Effector memory CD4-positive, alpha-beta T cell (primary cell): Measurements from ENCODE around the gene TGM6.
"Not testable (repeated sequence)": the region's sequence is repeated elsewhere in the genome, so short reads cannot be mapped to it uniquely, and the experiment has no call there.

ENCODE experiments used
- DNase-seq, 3 donors: peaks; one replicate each; pipeline ENCODE4 v3.0.0-alpha.2; 2020
- H3K27ac ChIP-seq: 2 replicates; pipeline ENCODE4 v1.7.0; 2013; ENCODE audit warnings: mild to moderate bottlenecking, low read length, moderate library complexity; ENCODE audit not compliant: insufficient read depth, poor library complexity, severe bottlenecking
- H3K27me3 ChIP-seq: replicated peaks from 2 replicates; pipeline ENCODE4 v1.7.0; 2013; ENCODE audit warnings: mild to moderate bottlenecking, low read length; ENCODE audit not compliant: insufficient read depth, control insufficient read depth, poor library complexity, severe bottlenecking
- H3K36me3 ChIP-seq: 2 replicates; pipeline ENCODE4 v1.7.0; 2013; ENCODE audit warnings: mild to moderate bottlenecking, low read length, moderate library complexity; ENCODE audit not compliant: control insufficient read depth, insufficient read depth
- H3K4me1 ChIP-seq: 2 replicates; pipeline ENCODE4 v1.7.0; 2013; ENCODE audit warnings: low read length, mild to moderate bottlenecking; ENCODE audit not compliant: control insufficient read depth, insufficient read depth, poor library complexity, severe bottlenecking
- H3K4me3 ChIP-seq: 2 replicates; pipeline ENCODE4 v1.7.0; 2013; ENCODE audit warnings: low read length, low read depth, mild to moderate bottlenecking; ENCODE audit not compliant: insufficient read depth, poor library complexity, severe bottlenecking
- H3K9me3 ChIP-seq: 2 replicates; pipeline ENCODE4 v1.7.0; 2013; ENCODE audit warnings: mild to moderate bottlenecking, low read length, moderate library complexity; ENCODE audit not compliant: control insufficient read depth

The TGM6 gene

DNA sequence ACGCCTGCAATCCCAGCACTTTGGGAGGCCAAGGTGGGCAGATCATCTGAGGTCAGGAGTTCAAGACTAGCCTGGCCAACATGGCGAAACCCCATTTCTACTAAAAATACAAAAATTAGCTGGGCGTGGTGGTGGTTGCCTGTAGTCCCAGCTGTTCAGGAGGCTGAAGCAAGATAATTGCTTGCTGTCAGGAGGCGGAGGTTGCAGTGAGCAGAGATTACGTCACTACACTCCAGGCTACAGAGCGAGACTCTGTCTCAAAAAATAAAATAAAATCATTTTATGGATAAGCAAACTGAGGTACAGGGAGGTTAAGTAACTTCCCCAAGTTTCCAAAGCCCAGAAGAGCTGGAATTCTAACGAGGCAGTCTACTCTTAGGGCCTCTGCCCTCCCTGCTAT, 26.7 kb downstream of the TGM6 start:
- not testable (repeated sequence) for H3K27me3 ChIP-seq, H3K36me3 ChIP-seq, H3K4me3 ChIP-seq, H3K27ac ChIP-seq, H3K4me1 ChIP-seq, DNase-seq, H3K9me3 ChIP-seq

DNA sequence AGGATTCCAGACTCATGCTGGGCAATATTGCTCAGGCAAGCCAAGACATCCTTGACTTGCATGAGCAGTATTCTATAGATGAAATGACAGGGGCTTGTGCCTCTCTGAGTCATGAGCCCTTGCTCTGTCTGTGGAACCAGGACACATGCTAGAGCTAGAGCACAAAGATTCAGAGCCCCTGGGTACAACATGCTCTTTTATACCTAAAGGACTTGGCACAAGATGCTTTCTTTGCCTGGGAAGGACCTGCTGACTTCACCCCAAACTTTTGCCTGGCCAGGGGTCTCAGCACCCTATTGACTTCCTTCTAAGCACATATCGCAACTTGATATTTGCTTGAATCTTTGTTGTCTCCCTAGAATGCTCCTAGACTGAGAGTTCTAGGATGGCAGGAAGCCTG, 27.4 kb downstream of the TGM6 start:
- H3K4me1 ChIP-seq: no peaks in the 10 kb centered on the region
- no peaks in the 10 kb centered on the region for H3K36me3 ChIP-seq
- DNase-seq: no peak
- H3K9me3 ChIP-seq: no peaks in the 10 kb centered on the region
- H3K27me3 ChIP-seq: no peaks in the 10 kb centered on the region
- H3K4me3 ChIP-seq: no peak overlapping the region
- no peak overlapping the region for H3K27ac ChIP-seq

DNA sequence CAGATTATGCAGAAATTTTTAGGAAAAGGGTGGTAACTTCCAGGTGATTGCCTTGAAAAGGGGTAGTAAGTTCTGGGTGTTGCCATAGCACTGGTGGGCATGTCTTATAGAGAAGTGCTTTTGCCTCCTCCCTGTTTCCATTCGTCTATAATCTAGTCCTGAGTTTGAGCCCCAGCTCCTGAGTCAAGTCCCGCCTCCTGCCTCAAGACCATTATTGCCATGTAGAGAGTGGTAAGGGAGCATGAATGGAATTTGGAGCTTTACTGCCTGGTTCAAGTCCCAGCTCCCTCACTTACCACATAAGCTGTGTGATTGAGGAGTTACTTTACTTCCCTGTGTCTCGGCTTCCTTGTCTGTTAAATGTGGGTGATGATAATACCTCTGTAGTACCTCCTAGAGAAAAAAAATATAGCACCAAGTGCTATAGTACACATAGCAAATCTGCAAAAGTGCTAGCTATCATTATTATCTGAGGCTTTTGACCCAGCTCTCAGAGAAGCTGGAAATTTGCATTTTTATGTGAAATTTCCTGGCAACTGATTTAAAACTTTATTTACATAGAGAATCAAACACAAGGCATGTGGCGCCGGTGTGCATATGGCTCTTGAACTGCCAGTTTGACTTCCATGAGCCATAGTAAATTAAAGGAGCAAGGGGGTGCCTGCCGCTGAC, 36.0 kb downstream of the TGM6 start:
- H3K27ac ChIP-seq: no peak overlapping the region

DNA sequence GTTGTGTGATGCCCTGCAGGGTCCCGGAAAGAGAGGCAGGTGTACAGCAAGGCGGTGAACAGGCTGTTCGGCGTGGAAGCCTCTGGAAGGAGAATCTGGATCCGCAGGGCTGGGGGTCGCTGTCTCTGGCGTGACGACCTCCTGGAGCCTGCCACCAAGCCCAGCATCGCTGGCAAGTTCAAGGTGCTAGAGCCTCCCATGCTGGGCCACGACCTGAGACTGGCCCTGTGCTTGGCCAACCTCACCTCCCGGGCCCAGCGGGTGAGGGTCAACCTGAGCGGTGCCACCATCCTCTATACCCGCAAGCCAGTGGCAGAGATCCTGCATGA, 36.5 kb downstream of the TGM6 start:
- H3K27ac ChIP-seq: no peak overlapping the region
- H3K4me1 ChIP-seq: no peaks in the 10 kb centered on the region
- no peaks in the 10 kb centered on the region for H3K36me3 ChIP-seq
- H3K9me3 ChIP-seq: no peaks in the 10 kb centered on the region
- no peak for DNase-seq
- H3K27me3 ChIP-seq: no peaks in the 10 kb centered on the region
- H3K4me3 ChIP-seq: no peak overlapping the region

More for the DNA sequence above, 36.0 kb downstream of the TGM6 start:
- H3K4me3 ChIP-seq: no peak overlapping the region
- DNase-seq: no peak
- no peaks in the 10 kb centered on the region for H3K9me3 ChIP-seq
- no peaks in the 10 kb centered on the region for H3K4me1 ChIP-seq
- H3K36me3 ChIP-seq: no peaks in the 10 kb centered on the region
- H3K27me3 ChIP-seq: no peaks in the 10 kb centered on the region

DNA sequence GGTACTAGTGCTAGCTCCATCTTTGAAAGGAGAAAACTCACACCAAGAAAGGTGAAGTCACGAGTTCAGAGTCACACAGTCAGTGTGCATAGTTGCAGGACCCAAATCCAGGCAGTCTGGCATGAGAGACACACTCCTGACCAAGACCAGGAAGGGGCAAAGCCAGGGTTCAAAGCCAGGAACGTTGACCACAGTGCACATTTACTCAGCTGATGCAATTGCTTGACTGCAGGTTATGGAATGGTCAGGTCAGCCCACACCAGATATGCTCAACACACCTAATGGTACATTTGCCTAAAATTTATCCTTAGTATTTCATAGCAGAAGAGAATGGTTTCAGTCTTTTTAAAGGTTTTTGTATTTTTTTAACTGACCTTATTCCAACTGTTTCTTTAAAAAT, 37.7 kb downstream of the TGM6 start:
- Histone ChIP-seq H3K27me3 (no peaks in the 10 kb centered on the region), H3K4me3 (no peak overlapping the region), H3K27ac (no peak overlapping the region), H3K4me1 (no peaks in the 10 kb centered on the region), H3K9me3 (no peaks in the 10 kb centered on the region), H3K36me3 (no peaks in the 10 kb centered on the region)
- no peak for DNase-seq

DNA sequence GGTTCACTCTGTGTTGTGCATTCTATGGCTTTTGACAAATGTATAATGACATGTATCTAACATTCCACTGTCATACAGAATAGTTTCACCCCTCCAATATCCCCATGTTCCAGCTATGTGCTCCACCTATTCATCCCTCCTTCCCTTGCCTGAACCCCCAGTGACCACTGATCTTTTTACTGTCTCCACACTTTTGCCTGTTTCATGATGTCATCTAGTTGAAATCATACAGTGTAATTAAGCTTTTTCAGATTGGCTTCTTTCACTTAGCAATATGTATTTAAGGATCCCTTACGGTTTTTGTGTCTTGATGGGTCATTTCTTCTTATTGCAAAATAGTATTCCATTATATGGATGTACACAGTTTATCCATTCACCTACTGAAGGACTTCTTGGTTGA, 39.8 kb downstream of the TGM6 start:
- no peak for DNase-seq
- Histone ChIP-seq H3K9me3 (no peaks in the 10 kb centered on the region), H3K27ac (no peak overlapping the region), H3K27me3 (no peaks in the 10 kb centered on the region), H3K4me1 (no peaks in the 10 kb centered on the region), H3K4me3 (no peak overlapping the region), H3K36me3 (no peaks in the 10 kb centered on the region)

DNA sequence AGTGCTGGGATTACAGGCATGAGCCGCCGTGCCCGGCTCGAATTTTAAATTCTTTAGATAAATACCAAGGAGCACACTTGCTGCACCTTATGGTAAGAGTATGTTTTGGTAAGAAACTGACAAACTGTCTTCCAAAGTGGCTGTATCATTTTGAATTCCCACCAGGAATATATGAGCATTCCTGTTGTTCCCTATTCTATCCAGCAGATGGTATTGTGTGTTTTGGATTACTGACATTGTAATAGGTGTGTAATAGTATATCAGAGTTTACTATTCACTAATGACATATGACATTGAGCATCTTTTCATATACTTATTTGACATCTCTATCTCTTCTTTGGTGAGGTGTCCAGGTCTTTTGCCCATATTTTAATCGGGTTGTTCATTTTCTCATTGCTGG, 40.5 kb downstream of the TGM6 start:
- no peak for DNase-seq
- Histone ChIP-seq H3K36me3 (no peaks in the 10 kb centered on the region), H3K27me3 (no peaks in the 10 kb centered on the region), H3K4me1 (no peaks in the 10 kb centered on the region), H3K9me3 (no peaks in the 10 kb centered on the region), H3K4me3 (no peak overlapping the region), H3K27ac (no peak overlapping the region)

DNA sequence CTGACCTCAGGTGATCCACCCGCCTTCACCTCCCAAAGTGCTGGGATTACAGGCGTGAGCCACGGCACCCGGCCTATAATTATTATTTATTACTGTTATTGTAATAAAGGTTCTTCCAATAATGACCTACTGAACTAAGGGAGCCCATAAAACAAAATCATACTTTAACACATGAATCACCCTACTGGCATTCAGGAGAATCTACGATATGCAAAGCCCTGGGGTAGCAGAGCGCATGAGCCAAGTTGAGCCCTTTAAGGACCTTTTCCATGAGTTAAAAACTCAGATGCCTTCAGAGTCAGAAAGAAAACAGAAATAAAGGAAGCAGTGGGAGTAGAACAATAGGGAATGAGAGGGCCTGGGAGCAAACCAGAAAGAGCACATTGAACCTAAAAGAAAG, 48.4 kb downstream of the TGM6 start:
- H3K36me3 ChIP-seq: no peaks in the 10 kb centered on the region
- H3K27me3 ChIP-seq: no peaks in the 10 kb centered on the region
- DNase-seq: no peak
- H3K4me3 ChIP-seq: no peak overlapping the region
- no peak overlapping the region for H3K27ac ChIP-seq
- H3K4me1 ChIP-seq: no peaks in the 10 kb centered on the region
- no peaks in the 10 kb centered on the region for H3K9me3 ChIP-seq

DNA sequence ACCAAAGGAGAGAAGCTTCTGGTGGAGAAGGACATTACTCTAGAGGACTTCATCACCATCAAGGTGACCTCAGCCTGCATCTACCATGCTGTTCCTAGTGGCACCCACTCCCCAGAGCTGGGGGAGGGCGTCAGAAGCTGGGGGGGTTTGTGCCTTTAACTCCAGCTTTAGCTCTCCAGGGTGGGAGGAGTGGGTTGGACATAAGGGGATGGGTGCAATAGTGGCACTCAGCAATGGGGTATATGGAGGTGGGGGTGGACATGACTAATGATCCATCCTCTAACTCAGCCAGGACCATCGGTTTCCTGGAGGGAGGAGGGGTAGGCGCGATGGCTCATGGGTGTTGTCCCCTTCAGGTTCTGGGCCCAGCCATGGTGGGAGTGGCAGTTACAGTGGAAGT, 49.8 kb downstream of the TGM6 start:
- no peaks in the 10 kb centered on the region for H3K4me1 ChIP-seq
- no peak overlapping the region for H3K27ac ChIP-seq
- DNase-seq: no peak
- H3K27me3 ChIP-seq: no peaks in the 10 kb centered on the region
- no peaks in the 10 kb centered on the region for H3K9me3 ChIP-seq
- H3K36me3 ChIP-seq: no peaks in the 10 kb centered on the region
- H3K4me3 ChIP-seq: no peak overlapping the region

DNA sequence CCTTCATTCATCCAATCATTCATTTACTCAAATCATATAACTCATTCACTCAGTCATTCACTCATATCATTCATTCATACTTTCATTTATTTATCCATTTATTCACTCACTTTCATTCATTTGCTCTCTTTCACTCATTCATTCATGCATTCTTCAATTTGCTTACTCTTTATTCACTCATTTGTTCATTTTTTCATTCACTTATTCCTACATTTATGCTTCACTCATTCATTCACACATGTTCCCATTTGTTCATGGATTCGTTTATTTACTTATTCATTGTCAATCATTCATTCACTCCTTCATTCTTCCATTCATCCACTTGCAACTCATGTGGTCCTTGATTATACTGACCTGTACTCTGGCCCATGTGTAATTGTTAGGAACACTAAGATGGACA, 50.5 kb downstream of the TGM6 start:
- no peak overlapping the region for H3K27ac ChIP-seq
- DNase-seq: no peak
- no peaks in the 10 kb centered on the region for H3K4me1 ChIP-seq
- H3K4me3 ChIP-seq: no peak overlapping the region
- H3K9me3 ChIP-seq: no peaks in the 10 kb centered on the region
- no peaks in the 10 kb centered on the region for H3K36me3 ChIP-seq
- H3K27me3 ChIP-seq: no peaks in the 10 kb centered on the region

DNA sequence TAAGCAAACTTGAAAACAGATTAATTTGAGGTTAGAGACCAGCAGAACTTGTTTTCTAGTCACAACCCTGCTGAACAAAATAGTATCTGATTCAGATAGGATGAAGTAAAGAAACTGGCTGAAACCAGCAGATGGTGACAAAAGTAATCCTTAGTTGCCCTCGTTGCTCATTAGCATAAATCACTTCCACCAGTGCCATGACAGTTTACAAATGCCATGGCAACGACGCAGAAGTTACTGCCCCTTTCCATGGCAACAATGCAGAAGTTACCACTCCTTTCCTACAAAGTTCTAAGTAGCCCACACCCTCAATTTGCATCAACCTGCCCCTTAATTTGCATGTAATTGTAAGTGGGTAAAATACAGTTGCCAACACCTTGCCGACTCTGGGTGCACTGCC, 66.1 kb downstream of the TGM6 start:
- H3K27me3 ChIP-seq: no peaks in the 10 kb centered on the region
- H3K27ac ChIP-seq: no peak overlapping the region
- no peak for DNase-seq
- H3K36me3 ChIP-seq: no peaks in the 10 kb centered on the region
- H3K9me3 ChIP-seq: no peaks in the 10 kb centered on the region
- no peaks in the 10 kb centered on the region for H3K4me1 ChIP-seq
- no peak overlapping the region for H3K4me3 ChIP-seq
